Measurements from ENCODE around the gene AVPI1. TPM values are rescaled to one million over a fixed set of nuclear protein-coding genes. Genes with fewer than 3 reads are reported as not detected.

Gene AVPI1
- total and polyA plus RNA-seq, 2 experiments from 2014 or later = 7.4 to 7.6 TPM

DNA sequence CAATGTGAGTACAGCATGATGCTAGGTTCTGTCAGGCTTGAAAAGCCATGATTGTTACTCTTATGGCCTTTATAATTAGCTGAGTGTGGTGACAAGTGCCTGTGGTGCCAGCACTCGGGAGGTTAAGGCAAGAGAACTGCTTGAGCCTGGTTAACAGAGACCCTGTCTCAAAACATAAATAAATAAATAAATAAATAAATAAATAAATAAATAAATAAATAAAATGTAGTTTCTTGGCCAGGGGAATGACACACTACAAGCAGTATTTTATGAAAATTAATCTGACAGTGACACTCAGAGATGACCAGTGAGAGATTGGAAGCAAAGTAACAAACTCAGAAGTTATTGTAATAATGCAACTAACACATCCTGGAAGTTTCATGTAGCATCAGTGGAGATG is 51.5 kb downstream of the AVPI1 start:
- Histone ChIP-seq H3K4me1 (ENCODE audit: insufficient read depth) (0 out of 2 replicates have a peak, but pooled peaks cover 3% of the 10 kb centered on the region), H3K4me3 (no peak overlapping the region), H2AFZ (no peak overlapping the region), H3K79me2 (replicated peaks; ENCODE audit: insufficient read depth) (peaks cover 14% of the 10 kb centered on the region), H3K9me2 (ENCODE audit: insufficient read depth) (no peaks in the 10 kb centered on the region), H3K4me2 (no peak overlapping the region), H3K36me3 (ENCODE audit: insufficient read depth) (no peaks in the 10 kb centered on the region), H4K20me1 (replicated peaks; ENCODE audit: insufficient read depth) (no peaks in the 10 kb centered on the region), H3K27me3 (ENCODE audit: insufficient read depth) (no peaks in the 10 kb centered on the region), H3K27ac (ENCODE audit: low read depth) (no peak overlapping the region), H3F3A (replicated peaks; ENCODE audit: low read depth) (no peaks in the 10 kb centered on the region)
- Mint-ChIP-seq H3K9me3 (peaks cover 2% of the 10 kb centered on the region; the same call in 2 of the 3 replicates), H3K36me3 (ENCODE audit: low read depth) (no peaks in the 10 kb centered on the region; the same call in 2 of the 3 replicates), H3K4me3 (no peak overlapping the region), H3K4me1 (peaks cover 10% of the 10 kb centered on the region), H3K27ac (no peak overlapping the region), H3K27me3 (ENCODE audit: insufficient read depth, low read depth, poor library complexity) (peaks cover 10% of the 10 kb centered on the region)
- TF ChIP-seq, protein P1, sequence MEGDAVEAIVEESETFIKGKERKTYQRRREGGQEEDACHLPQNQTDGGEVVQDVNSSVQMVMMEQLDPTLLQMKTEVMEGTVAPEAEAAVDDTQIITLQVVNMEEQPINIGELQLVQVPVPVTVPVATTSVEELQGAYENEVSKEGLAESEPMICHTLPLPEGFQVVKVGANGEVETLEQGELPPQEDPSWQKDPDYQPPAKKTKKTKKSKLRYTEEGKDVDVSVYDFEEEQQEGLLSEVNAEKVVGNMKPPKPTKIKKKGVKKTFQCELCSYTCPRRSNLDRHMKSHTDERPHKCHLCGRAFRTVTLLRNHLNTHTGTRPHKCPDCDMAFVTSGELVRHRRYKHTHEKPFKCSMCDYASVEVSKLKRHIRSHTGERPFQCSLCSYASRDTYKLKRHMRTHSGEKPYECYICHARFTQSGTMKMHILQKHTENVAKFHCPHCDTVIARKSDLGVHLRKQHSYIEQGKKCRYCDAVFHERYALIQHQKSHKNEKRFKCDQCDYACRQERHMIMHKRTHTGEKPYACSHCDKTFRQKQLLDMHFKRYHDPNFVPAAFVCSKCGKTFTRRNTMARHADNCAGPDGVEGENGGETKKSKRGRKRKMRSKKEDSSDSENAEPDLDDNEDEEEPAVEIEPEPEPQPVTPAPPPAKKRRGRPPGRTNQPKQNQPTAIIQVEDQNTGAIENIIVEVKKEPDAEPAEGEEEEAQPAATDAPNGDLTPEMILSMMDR (conservative IDR thresholded peaks at IDR 0.05; ENCODE audit: low read depth in 2 of 2) = no peak
- TF ChIP-seq, protein P2, sequence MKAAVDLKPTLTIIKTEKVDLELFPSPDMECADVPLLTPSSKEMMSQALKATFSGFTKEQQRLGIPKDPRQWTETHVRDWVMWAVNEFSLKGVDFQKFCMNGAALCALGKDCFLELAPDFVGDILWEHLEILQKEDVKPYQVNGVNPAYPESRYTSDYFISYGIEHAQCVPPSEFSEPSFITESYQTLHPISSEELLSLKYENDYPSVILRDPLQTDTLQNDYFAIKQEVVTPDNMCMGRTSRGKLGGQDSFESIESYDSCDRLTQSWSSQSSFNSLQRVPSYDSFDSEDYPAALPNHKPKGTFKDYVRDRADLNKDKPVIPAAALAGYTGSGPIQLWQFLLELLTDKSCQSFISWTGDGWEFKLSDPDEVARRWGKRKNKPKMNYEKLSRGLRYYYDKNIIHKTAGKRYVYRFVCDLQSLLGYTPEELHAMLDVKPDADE (IDR thresholded peaks at IDR 0.05) = no peak
- TF ChIP-seq STAT1 (IDR thresholded peaks at IDR 0.05; ENCODE audit: unreplicated experiment) (no peak), POLR2AphosphoS5 (IDR thresholded peaks at IDR 0.05; ENCODE audit: low read depth) (no peak), EZH2 (IDR thresholded peaks at IDR 0.05; ENCODE audit: low read depth, unreplicated experiment) (no peak), JUNB (IDR thresholded peaks at IDR 0.05; ENCODE audit: unreplicated experiment) (no peak), NANOG (IDR thresholded peaks at IDR 0.05; ENCODE audit: borderline replicate concordance) (no peak), EZH2phosphoT487 (IDR thresholded peaks at IDR 0.05; ENCODE audit: unreplicated experiment) (no peak), ZNF331 (CRISPR knock-in tag; IDR thresholded peaks at IDR 0.05; ENCODE audit: low read depth) (no peak), ZNF114 (CRISPR knock-in tag; IDR thresholded peaks at IDR 0.05) (no peak), CREB1 (CRISPR knock-in tag; IDR thresholded peaks at IDR 0.05; ENCODE audit: low read depth) (no peak)
- TF ChIP-seq, protein P3, sequence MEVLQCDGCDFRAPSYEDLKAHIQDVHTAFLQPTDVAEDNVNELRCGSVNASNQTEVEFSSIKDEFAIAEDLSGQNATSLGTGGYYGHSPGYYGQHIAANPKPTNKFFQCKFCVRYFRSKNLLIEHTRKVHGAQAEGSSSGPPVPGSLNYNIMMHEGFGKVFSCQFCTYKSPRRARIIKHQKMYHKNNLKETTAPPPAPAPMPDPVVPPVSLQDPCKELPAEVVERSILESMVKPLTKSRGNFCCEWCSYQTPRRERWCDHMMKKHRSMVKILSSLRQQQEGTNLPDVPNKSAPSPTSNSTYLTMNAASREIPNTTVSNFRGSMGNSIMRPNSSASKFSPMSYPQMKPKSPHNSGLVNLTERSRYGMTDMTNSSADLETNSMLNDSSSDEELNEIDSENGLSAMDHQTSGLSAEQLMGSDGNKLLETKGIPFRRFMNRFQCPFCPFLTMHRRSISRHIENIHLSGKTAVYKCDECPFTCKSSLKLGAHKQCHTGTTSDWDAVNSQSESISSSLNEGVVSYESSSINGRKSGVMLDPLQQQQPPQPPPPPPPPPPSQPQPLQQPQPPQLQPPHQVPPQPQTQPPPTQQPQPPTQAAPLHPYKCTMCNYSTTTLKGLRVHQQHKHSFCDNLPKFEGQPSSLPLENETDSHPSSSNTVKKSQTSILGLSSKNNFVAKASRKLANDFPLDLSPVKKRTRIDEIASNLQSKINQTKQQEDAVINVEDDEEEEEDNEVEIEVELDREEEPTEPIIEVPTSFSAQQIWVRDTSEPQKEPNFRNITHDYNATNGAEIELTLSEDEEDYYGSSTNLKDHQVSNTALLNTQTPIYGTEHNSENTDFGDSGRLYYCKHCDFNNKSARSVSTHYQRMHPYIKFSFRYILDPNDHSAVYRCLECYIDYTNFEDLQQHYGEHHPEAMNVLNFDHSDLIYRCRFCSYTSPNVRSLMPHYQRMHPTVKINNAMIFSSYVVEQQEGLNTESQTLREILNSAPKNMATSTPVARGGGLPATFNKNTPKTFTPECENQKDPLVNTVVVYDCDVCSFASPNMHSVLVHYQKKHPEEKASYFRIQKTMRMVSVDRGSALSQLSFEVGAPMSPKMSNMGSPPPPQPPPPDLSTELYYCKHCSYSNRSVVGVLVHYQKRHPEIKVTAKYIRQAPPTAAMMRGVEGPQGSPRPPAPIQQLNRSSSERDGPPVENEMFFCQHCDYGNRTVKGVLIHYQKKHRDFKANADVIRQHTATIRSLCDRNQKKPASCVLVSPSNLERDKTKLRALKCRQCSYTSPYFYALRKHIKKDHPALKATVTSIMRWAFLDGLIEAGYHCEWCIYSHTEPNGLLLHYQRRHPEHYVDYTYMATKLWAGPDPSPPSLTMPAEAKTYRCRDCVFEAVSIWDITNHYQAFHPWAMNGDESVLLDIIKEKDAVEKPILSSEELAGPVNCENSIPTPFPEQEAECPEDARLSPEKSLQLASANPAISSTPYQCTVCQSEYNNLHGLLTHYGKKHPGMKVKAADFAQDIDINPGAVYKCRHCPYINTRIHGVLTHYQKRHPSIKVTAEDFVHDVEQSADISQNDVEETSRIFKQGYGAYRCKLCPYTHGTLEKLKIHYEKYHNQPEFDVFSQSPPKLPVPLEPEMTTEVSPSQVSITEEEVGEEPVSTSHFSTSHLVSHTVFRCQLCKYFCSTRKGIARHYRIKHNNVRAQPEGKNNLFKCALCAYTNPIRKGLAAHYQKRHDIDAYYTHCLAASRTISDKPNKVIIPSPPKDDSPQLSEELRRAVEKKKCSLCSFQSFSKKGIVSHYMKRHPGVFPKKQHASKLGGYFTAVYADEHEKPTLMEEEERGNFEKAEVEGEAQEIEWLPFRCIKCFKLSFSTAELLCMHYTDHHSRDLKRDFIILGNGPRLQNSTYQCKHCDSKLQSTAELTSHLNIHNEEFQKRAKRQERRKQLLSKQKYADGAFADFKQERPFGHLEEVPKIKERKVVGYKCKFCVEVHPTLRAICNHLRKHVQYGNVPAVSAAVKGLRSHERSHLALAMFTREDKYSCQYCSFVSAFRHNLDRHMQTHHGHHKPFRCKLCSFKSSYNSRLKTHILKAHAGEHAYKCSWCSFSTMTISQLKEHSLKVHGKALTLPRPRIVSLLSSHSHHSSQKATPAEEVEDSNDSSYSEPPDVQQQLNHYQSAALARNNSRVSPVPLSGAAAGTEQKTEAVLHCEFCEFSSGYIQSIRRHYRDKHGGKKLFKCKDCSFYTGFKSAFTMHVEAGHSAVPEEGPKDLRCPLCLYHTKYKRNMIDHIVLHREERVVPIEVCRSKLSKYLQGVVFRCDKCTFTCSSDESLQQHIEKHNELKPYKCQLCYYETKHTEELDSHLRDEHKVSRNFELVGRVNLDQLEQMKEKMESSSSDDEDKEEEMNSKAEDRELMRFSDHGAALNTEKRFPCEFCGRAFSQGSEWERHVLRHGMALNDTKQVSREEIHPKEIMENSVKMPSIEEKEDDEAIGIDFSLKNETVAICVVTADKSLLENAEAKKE (CRISPR knock-in tag; IDR thresholded peaks at IDR 0.05) = no peak
- TF ChIP-seq, protein P4, sequence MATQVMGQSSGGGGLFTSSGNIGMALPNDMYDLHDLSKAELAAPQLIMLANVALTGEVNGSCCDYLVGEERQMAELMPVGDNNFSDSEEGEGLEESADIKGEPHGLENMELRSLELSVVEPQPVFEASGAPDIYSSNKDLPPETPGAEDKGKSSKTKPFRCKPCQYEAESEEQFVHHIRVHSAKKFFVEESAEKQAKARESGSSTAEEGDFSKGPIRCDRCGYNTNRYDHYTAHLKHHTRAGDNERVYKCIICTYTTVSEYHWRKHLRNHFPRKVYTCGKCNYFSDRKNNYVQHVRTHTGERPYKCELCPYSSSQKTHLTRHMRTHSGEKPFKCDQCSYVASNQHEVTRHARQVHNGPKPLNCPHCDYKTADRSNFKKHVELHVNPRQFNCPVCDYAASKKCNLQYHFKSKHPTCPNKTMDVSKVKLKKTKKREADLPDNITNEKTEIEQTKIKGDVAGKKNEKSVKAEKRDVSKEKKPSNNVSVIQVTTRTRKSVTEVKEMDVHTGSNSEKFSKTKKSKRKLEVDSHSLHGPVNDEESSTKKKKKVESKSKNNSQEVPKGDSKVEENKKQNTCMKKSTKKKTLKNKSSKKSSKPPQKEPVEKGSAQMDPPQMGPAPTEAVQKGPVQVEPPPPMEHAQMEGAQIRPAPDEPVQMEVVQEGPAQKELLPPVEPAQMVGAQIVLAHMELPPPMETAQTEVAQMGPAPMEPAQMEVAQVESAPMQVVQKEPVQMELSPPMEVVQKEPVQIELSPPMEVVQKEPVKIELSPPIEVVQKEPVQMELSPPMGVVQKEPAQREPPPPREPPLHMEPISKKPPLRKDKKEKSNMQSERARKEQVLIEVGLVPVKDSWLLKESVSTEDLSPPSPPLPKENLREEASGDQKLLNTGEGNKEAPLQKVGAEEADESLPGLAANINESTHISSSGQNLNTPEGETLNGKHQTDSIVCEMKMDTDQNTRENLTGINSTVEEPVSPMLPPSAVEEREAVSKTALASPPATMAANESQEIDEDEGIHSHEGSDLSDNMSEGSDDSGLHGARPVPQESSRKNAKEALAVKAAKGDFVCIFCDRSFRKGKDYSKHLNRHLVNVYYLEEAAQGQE (IDR thresholded peaks at IDR 0.05; ENCODE audit: unreplicated experiment) = no peak
- DNase-seq (ENCODE audit: low spot score) = no peak
- no peak for ATAC-seq

Measured in GM23338 (cell line).